ENCODE data around the gene ZNF423.

Gene ZNF423

GRCh38 chr16:49716339-49716934 lies 139.5 kb downstream of the ZNF423 start:
- no peak for DNase-seq

GRCh38 chr16:49713770-49714169 lies 142.1 kb downstream of the ZNF423 start:
- no peak for DNase-seq

- DNase-seq, result no peak
Observed at GRCh38 chr16:49712542-49712941, 143.4 kb downstream of the ZNF423 start.

GRCh38 chr16:49712106-49712505 lies 143.8 kb downstream of the ZNF423 start:
- no peak for DNase-seq

- DNase-seq, result no peak
Observed at GRCh38 chr16:49709057-49709456, 146.9 kb downstream of the ZNF423 start.

- no peak for DNase-seq
Observed at GRCh38 chr16:49708491-49708890, 147.4 kb downstream of the ZNF423 start.

- no peak for DNase-seq
Observed at GRCh38 chr16:49706620-49707355, 149.1 kb downstream of the ZNF423 start.

GRCh38 chr16:49704586-49705155 lies 151.2 kb downstream of the ZNF423 start:
- DNase-seq, result peak in 1 of 2 experiments; percentile 6

- DNase-seq, result no peak
Observed at GRCh38 chr16:49703483-49703882, 152.4 kb downstream of the ZNF423 start.

- DNase-seq, result no peak
Observed at GRCh38 chr16:49701789-49702494, 154.0 kb downstream of the ZNF423 start.

GRCh38 chr16:49701065-49701685 lies 154.7 kb downstream of the ZNF423 start:
- no peak for DNase-seq

GRCh38 chr16:49700251-49701064 lies 155.5 kb downstream of the ZNF423 start:
- DNase-seq, result no peak

GRCh38 chr16:49699841-49700175 lies 156.1 kb downstream of the ZNF423 start:
- DNase-seq, result no peak

- DNase-seq, result no peak
Observed at GRCh38 chr16:49698931-49699840, 156.7 kb downstream of the ZNF423 start.

GRCh38 chr16:49698453-49698815 lies 157.5 kb downstream of the ZNF423 start:
- DNase-seq, result no peak

- DNase-seq, result no peak
Observed at GRCh38 chr16:49697631-49698452, 158.1 kb downstream of the ZNF423 start.

- no peak for DNase-seq
Observed at GRCh38 chr16:49696414-49697101, 159.4 kb downstream of the ZNF423 start.

- no peak for DNase-seq
Observed at GRCh38 chr16:49695782-49696413, 160.0 kb downstream of the ZNF423 start.

- no peak for DNase-seq
Observed at GRCh38 chr16:49693445-49693844, 162.5 kb downstream of the ZNF423 start.

All from NCI-H526 (cell line).